Measurements from ENCODE around the gene BCL10.
A peak's percentile ranks its signal among the peaks of the same experiment; 100 is the strongest.

Gene BCL10

DNA sequence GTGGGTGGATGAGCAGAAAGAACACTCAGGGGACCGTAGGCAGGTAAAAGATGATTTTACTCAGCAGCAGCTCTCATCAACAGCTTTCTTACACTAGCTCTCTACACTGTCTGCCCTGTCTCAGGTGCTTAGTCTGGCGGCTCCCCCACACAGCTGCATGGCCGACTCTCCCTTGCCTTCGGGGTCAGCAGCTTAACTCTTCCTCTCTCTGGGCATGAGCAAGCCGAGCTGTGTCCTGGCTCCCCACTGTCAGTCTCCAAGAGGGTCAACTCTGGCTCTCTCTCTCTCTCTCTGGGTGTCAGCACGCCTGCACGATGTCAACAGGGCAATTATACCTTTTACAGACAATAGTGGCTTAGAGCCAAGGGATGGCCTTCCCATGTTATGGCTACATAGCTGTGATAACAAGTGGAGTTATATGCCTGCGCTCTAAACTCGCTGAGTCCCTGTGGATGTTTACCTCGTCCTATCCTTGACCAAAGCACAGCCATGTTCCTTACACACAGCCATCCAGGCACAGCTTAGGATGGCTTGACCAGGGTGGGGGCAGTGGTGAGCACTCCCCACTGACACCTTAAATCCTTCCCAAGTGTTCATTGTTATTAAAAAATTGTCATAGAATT lies 3.1 kb upstream of the BCL10 start:
- no peak overlapping the region for H3K9ac ChIP-seq

DNA sequence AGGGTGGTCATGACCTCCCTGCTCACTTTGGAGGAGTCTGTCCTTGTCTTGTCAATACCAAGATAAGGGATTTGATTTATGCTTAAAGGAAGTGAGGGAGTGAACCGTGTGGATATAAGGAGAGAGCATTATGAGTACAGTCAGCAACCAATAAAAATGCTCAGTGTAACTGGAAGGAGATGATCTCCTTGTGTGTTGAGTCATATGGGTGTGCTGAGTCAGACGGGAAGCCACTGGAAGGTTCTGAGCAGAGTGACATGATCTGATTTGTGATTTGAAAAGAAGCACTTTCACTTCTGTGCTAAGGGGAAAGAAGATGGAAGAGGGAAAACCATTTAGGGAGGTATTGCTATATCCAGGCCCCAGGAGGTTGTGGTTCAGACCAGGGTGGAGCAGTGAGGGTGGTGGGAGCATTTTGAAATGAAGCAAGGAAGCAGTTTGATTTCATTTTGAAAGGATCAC lies 2.5 kb upstream of the BCL10 start:
- Histone ChIP-seq H2AFZ (ENCODE audit: low read depth) (no peak overlapping the region; the same call in 1 of the 2 replicates), H4K20me1 (ENCODE audit: insufficient read depth) (no peaks in the 10 kb centered on the region), H3K79me2 (ENCODE audit: insufficient read depth, low read depth) (peaks cover 19% of the 10 kb centered on the region), H3K27ac (no peak overlapping the region), H3K4me3 (IDR thresholded peaks at IDR 0.05; ENCODE audit: insufficient read depth, low read depth, low read length) (no peak overlapping the region), H3K9ac (no peak overlapping the region), H3K36me3 (ENCODE audit: insufficient read depth) (no peaks in the 10 kb centered on the region), H3K4me1 (ENCODE audit: low read depth, poor library complexity, severe bottlenecking) (peaks cover 16% of the 10 kb centered on the region), H3K27me3 (ENCODE audit: insufficient read depth, low read depth) (no peaks in the 10 kb centered on the region), H3K4me2 (no peak overlapping the region)
- TF ChIP-seq, protein P1, sequence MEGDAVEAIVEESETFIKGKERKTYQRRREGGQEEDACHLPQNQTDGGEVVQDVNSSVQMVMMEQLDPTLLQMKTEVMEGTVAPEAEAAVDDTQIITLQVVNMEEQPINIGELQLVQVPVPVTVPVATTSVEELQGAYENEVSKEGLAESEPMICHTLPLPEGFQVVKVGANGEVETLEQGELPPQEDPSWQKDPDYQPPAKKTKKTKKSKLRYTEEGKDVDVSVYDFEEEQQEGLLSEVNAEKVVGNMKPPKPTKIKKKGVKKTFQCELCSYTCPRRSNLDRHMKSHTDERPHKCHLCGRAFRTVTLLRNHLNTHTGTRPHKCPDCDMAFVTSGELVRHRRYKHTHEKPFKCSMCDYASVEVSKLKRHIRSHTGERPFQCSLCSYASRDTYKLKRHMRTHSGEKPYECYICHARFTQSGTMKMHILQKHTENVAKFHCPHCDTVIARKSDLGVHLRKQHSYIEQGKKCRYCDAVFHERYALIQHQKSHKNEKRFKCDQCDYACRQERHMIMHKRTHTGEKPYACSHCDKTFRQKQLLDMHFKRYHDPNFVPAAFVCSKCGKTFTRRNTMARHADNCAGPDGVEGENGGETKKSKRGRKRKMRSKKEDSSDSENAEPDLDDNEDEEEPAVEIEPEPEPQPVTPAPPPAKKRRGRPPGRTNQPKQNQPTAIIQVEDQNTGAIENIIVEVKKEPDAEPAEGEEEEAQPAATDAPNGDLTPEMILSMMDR (conservative IDR thresholded peaks at IDR 0.05; ENCODE audit: low read depth, low read length) = no peak

More for the DNA sequence above, 3.1 kb upstream of the BCL10 start:
- Histone ChIP-seq H3K4me2 (no peak overlapping the region), H3K36me3 (ENCODE audit: insufficient read depth) (no peaks in the 10 kb centered on the region), H3K79me2 (ENCODE audit: insufficient read depth, low read depth) (peaks cover 14% of the 10 kb centered on the region), H3K27me3 (ENCODE audit: insufficient read depth, low read depth) (no peaks in the 10 kb centered on the region), H4K20me1 (ENCODE audit: insufficient read depth) (no peaks in the 10 kb centered on the region), H3K27ac (no peak overlapping the region), H3K4me1 (ENCODE audit: low read depth, poor library complexity, severe bottlenecking) (peaks cover 11% of the 10 kb centered on the region), H2AFZ (ENCODE audit: low read depth) (no peak overlapping the region), H3K4me3 (IDR thresholded peaks at IDR 0.05; ENCODE audit: insufficient read depth, low read depth, low read length) (no peak overlapping the region)
- TF ChIP-seq, protein P1 (conservative IDR thresholded peaks at IDR 0.05; ENCODE audit: low read depth, low read length) = no peak

DNA sequence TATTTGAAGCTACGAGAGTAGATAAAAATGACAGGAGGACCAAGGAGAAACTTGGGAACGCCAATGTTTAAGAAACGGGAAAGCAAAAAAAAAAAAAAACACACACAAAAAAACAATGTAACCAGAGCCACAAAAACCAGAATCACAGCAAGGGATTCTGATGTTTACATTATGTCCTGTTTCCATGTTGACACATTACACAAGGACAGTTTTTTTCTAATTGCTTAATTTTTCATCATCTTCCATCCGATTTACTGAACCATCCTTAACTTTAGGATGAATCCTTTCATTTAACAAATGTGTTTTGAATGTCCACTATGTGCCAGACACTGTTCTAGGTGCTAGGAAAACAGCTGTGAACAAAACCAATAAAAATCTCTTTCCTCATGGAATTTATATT lies 1.4 kb upstream of the BCL10 start:
- TF ChIP-seq, protein P1 (conservative IDR thresholded peaks at IDR 0.05; ENCODE audit: low read depth, low read length) = no peak
- no peak overlapping the region for H3K9ac ChIP-seq
- H3K4me2 ChIP-seq = no peak overlapping the region
- H2AFZ ChIP-seq (ENCODE audit: low read depth) = no peak overlapping the region
- H3K4me3 ChIP-seq (IDR thresholded peaks at IDR 0.05; ENCODE audit: insufficient read depth, low read depth, low read length) = no peak overlapping the region
- no peaks in the 10 kb centered on the region for H3K36me3 ChIP-seq (ENCODE audit: insufficient read depth)
- H3K79me2 ChIP-seq (ENCODE audit: insufficient read depth, low read depth) = peaks cover 19% of the 10 kb centered on the region
- peaks cover 16% of the 10 kb centered on the region for H3K4me1 ChIP-seq (ENCODE audit: low read depth, poor library complexity, severe bottlenecking)
- no peaks in the 10 kb centered on the region for H3K27me3 ChIP-seq (ENCODE audit: insufficient read depth, low read depth)
- no peak overlapping the region for H3K27ac ChIP-seq
- H4K20me1 ChIP-seq (ENCODE audit: insufficient read depth) = no peaks in the 10 kb centered on the region

DNA sequence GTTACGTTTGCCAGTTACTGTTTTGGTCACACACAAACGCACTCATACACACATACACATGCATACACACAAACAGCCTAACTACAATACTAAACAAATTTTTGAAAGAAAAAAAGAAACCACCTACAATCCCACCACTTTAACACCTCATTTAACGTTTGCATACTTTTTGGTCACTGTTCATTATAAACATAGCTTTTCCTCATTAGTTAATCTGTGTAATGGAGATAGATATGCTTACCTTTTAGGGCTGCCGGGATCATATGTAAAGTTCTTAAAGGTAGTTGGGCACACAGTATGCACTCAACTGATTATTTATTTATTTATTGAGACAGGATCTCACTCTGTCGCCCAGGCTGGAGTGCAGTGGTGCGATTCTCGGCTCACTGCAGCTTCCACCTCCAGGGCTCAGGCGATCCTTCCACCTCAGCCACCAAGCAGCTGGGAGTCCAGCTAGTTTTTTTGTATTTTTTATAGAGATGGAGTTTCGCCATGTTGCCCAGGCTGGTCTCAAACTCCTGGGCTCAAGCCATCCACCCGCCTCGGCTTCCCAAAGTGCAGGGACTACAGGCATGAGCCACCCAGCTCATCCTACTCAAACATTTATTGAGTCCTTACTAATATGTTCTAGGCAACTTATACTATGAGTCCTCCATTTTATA lies 677 bp upstream of the BCL10 start:
- Histone ChIP-seq H3K4me3 (IDR thresholded peaks at IDR 0.05; ENCODE audit: insufficient read depth, low read depth, low read length) (no peak overlapping the region), H2AFZ (ENCODE audit: low read depth) (peak overlapping the region; percentile 60), H3K4me2 (peak overlapping the region; percentile 69), H3K36me3 (ENCODE audit: insufficient read depth) (no peaks in the 10 kb centered on the region), H3K27ac (no peak overlapping the region), H4K20me1 (ENCODE audit: insufficient read depth) (no peaks in the 10 kb centered on the region), H3K4me1 (ENCODE audit: low read depth, poor library complexity, severe bottlenecking) (peaks cover 16% of the 10 kb centered on the region), H3K9ac (no peak overlapping the region), H3K27me3 (ENCODE audit: insufficient read depth, low read depth) (no peaks in the 10 kb centered on the region), H3K79me2 (ENCODE audit: insufficient read depth, low read depth) (peaks cover 19% of the 10 kb centered on the region)
- TF ChIP-seq, protein P1 (conservative IDR thresholded peaks at IDR 0.05; ENCODE audit: low read depth, low read length) = no peak

Measured in KMS-11 (cell line).